ENCODE data around the gene KIAA0513.

Gene KIAA0513

DNA sequence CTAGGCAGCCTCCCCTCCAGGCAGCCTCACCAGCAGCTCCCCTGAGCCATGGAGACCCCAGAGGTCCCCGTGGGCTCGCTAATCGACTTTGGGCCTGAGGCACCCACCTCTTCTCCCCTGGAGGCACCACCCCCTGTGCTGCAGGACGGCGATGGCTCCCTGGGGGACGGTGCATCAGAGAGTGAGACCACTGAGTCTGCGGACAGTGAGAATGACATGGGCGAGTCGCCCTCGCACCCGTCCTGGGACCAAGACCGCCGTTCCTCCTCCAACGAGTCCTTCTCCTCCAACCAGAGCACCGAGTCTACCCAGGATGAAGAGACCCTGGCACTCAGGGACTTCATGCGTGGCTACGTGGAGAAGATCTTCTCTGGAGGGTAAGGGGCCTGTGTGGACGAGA lies 39.4 kb downstream of the KIAA0513 start:
- H3K27me3 ChIP-seq (ENCODE audit: insufficient read depth, low read length): 0 out of 2 replicates have a peak, but pooled peaks cover 7% of the 10 kb centered on the region

DNA sequence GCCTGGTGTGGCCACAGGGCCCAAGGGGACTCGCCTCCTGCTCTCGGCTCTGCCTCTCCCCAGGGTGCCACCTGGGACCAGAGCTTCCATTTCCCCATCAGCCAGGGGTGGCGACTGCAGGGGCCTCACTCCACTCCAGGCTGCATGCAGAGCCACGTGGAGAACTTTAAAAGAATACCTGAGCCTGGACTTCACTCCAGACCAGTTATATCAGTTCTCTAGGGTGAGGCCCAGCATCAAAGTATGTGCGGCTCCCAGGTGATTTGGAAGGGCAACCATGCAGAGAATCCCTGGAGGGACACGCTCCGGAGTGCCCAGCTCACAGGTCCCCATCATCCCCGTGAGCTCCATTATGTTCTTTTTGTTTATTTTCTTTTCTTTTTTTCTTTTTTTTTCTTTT lies 39.8 kb downstream of the KIAA0513 start:
- no peaks in the 10 kb centered on the region for H3F3A ChIP-seq (ENCODE audit: insufficient read depth, low read length)
- TF ChIP-seq, protein P1, sequence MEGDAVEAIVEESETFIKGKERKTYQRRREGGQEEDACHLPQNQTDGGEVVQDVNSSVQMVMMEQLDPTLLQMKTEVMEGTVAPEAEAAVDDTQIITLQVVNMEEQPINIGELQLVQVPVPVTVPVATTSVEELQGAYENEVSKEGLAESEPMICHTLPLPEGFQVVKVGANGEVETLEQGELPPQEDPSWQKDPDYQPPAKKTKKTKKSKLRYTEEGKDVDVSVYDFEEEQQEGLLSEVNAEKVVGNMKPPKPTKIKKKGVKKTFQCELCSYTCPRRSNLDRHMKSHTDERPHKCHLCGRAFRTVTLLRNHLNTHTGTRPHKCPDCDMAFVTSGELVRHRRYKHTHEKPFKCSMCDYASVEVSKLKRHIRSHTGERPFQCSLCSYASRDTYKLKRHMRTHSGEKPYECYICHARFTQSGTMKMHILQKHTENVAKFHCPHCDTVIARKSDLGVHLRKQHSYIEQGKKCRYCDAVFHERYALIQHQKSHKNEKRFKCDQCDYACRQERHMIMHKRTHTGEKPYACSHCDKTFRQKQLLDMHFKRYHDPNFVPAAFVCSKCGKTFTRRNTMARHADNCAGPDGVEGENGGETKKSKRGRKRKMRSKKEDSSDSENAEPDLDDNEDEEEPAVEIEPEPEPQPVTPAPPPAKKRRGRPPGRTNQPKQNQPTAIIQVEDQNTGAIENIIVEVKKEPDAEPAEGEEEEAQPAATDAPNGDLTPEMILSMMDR (IDR thresholded peaks at IDR 0.05; ENCODE audit: low read length): no peak
- TF ChIP-seq EZH2 (IDR thresholded peaks at IDR 0.05; ENCODE audit: borderline replicate concordance, low read length): no peak
- no peaks in the 10 kb centered on the region for H4K20me1 ChIP-seq (ENCODE audit: insufficient read depth, low read length)
- H3K4me1 ChIP-seq (ENCODE audit: insufficient read depth, low read length, severe bottlenecking): no peaks in the 10 kb centered on the region
- no peak overlapping the region for H3K4me2 ChIP-seq (ENCODE audit: low read length)
- no peak overlapping the region for H2AFZ ChIP-seq (ENCODE audit: low read length)
- H3K9ac ChIP-seq (ENCODE audit: low read length): no peak overlapping the region
- H3K27me3 ChIP-seq (ENCODE audit: insufficient read depth, low read length): 0 out of 2 replicates have a peak, but pooled peaks cover 7% of the 10 kb centered on the region
- H3K9me2 ChIP-seq (ENCODE audit: low read depth, low read length): no peaks in the 10 kb centered on the region
- H3K4me3 ChIP-seq (ENCODE audit: low read depth, low read length, poor library complexity, severe bottlenecking): no peak overlapping the region
- no peaks in the 10 kb centered on the region for H3K36me3 ChIP-seq (ENCODE audit: insufficient read depth, low read length)
- H3K27ac ChIP-seq (ENCODE audit: low read depth, low read length, poor library complexity, severe bottlenecking): no peak overlapping the region
- H3K9me3 ChIP-seq (ENCODE audit: low read length): no peaks in the 10 kb centered on the region
- H3K79me2 ChIP-seq (ENCODE audit: insufficient read depth, low read length): no peaks in the 10 kb centered on the region

More for the DNA sequence above, 39.4 kb downstream of the KIAA0513 start:
- H3K27ac ChIP-seq (ENCODE audit: low read depth, low read length, poor library complexity, severe bottlenecking): no peak overlapping the region
- no peaks in the 10 kb centered on the region for H3K79me2 ChIP-seq (ENCODE audit: insufficient read depth, low read length)
- no peaks in the 10 kb centered on the region for H3K36me3 ChIP-seq (ENCODE audit: insufficient read depth, low read length)
- H3K9me3 ChIP-seq (ENCODE audit: low read length): no peaks in the 10 kb centered on the region
- H3K4me3 ChIP-seq (ENCODE audit: low read depth, low read length, poor library complexity, severe bottlenecking): no peak overlapping the region
- no peak overlapping the region for H3K9ac ChIP-seq (ENCODE audit: low read length)
- H3K9me2 ChIP-seq (ENCODE audit: low read depth, low read length): no peaks in the 10 kb centered on the region
- H4K20me1 ChIP-seq (ENCODE audit: insufficient read depth, low read length): no peaks in the 10 kb centered on the region
- H2AFZ ChIP-seq (ENCODE audit: low read length): no peak overlapping the region
- no peak overlapping the region for H3K4me2 ChIP-seq (ENCODE audit: low read length)
- no peaks in the 10 kb centered on the region for H3K4me1 ChIP-seq (ENCODE audit: insufficient read depth, low read length, severe bottlenecking)
- H3F3A ChIP-seq (ENCODE audit: insufficient read depth, low read length): no peaks in the 10 kb centered on the region
- TF ChIP-seq, protein P1 (IDR thresholded peaks at IDR 0.05; ENCODE audit: low read length): no peak
- TF ChIP-seq EZH2 (IDR thresholded peaks at IDR 0.05; ENCODE audit: borderline replicate concordance, low read length): no peak

DNA sequence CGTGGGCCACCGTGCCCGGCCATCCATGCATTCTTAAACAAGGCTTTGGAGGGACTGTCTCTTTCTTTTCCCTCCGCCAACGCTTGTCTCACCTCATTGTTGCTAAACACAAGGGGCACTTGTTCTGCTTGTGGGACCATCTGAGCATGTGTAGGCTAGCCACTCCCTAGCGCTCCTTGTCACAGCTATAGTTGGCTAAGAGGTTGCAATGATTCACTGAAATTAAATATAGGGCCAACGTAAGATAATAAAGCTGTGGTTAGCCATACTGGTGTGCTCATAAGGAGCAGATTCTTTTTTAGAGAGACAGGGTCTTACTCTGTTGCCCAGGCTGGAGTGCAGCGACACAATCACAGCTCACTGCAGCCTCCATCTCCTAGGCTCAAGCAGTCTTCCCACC lies 41.2 kb downstream of the KIAA0513 start:
- TF ChIP-seq EZH2 (IDR thresholded peaks at IDR 0.05; ENCODE audit: borderline replicate concordance, low read length): no peak
- TF ChIP-seq, protein P1 (IDR thresholded peaks at IDR 0.05; ENCODE audit: low read length): no peak
- H3K27ac ChIP-seq (ENCODE audit: low read depth, low read length, poor library complexity, severe bottlenecking): no peak overlapping the region

More for the DNA sequence above, 41.2 kb downstream of the KIAA0513 start:
- Histone ChIP-seq H3K9me2 (ENCODE audit: low read depth, low read length) (no peaks in the 10 kb centered on the region), H3K9ac (ENCODE audit: low read length) (no peak overlapping the region), H3K27me3 (ENCODE audit: insufficient read depth, low read length) (0 out of 2 replicates have a peak, but pooled peaks cover 7% of the 10 kb centered on the region), H3K4me2 (ENCODE audit: low read length) (no peak overlapping the region), H4K20me1 (ENCODE audit: insufficient read depth, low read length) (no peaks in the 10 kb centered on the region), H2AFZ (ENCODE audit: low read length) (no peak overlapping the region), H3F3A (ENCODE audit: insufficient read depth, low read length) (no peaks in the 10 kb centered on the region), H3K9me3 (ENCODE audit: low read length) (no peaks in the 10 kb centered on the region), H3K4me3 (ENCODE audit: low read depth, low read length, poor library complexity, severe bottlenecking) (no peak overlapping the region), H3K36me3 (ENCODE audit: insufficient read depth, low read length) (no peaks in the 10 kb centered on the region), H3K4me1 (ENCODE audit: insufficient read depth, low read length, severe bottlenecking) (no peaks in the 10 kb centered on the region), H3K79me2 (ENCODE audit: insufficient read depth, low read length) (no peaks in the 10 kb centered on the region)

All from OCI-LY1 (cell line).